Loucy (cell line): Measurements from ENCODE around the gene NOTCH2.

Experiments used
- H2AFZ ChIP-seq: fragments of 200-600 bp; sonication (generic); 2 replicates; pipeline ENCODE4 v1.6.0; 2016; ENCODE audit warnings: antibody characterized with exemption, mild to moderate bottlenecking, low read length, moderate library complexity
- H3F3A ChIP-seq: fragments of 200-600 bp; 2 replicates; pipeline ENCODE4 v1.6.0; 2016; ENCODE audit warnings: antibody characterized with exemption, low read depth, mild to moderate bottlenecking
- H3K27me3 ChIP-seq: fragments of 200-600 bp; sonication (generic); 2 replicates; pipeline ENCODE4 v1.6.1; 2014; ENCODE audit warnings: low read length, mild to moderate bottlenecking; ENCODE audit not compliant: insufficient read depth, poor library complexity, severe bottlenecking
- H3K36me3 ChIP-seq: fragments of 200-600 bp; sonication (generic); 2 replicates; pipeline ENCODE4 v1.6.1; 2016; ENCODE audit warnings: low read length; ENCODE audit not compliant: insufficient read depth
- H3K4me1 ChIP-seq: fragments of 200-600 bp; sonication (generic); 2 replicates; pipeline ENCODE4 v1.5.1; 2014; ENCODE audit warnings: low read length, mild to moderate bottlenecking; ENCODE audit not compliant: insufficient read depth, poor library complexity, severe bottlenecking
- H3K4me2 ChIP-seq: fragments of 200-600 bp; sonication (generic); 2 replicates; pipeline ENCODE4 v1.6.0; 2014; ENCODE audit warnings: antibody characterized with exemption, low read length, low read depth, mild to moderate bottlenecking; ENCODE audit not compliant: poor library complexity, severe bottlenecking
- H3K4me3 ChIP-seq: fragments of 200-600 bp; sonication (generic); 2 replicates; pipeline ENCODE4 v1.5.1; 2014; ENCODE audit warnings: low read length, mild to moderate bottlenecking, mixed read lengths; ENCODE audit not compliant: poor library complexity, severe bottlenecking
- H3K79me2 ChIP-seq: fragments of 200-600 bp; sonication (generic); 2 replicates; pipeline ENCODE4 v1.6.1; 2014; ENCODE audit warnings: low read length; ENCODE audit not compliant: insufficient read depth
- H3K9ac ChIP-seq: fragments of 200-600 bp; sonication (generic); 2 replicates; pipeline ENCODE4 v1.6.0; 2014; ENCODE audit warnings: mild to moderate bottlenecking, low read depth, low read length, moderate library complexity; ENCODE audit not compliant: poor library complexity, severe bottlenecking
- H3K9me2 ChIP-seq: fragments of 200-600 bp; sonication (generic); replicated peaks from 2 replicates; pipeline ENCODE4 v1.6.1; 2016; ENCODE audit warnings: low read depth, low read length, mixed read lengths
- H3K9me3 ChIP-seq: fragments of 200-600 bp; sonication (generic); 2 replicates; pipeline ENCODE4 v1.6.1; 2014; ENCODE audit warnings: mild to moderate bottlenecking, antibody characterized with exemption, low read length, low read depth; ENCODE audit not compliant: insufficient read depth
- H4K20me1 ChIP-seq: fragments of 200-600 bp; sonication (generic); 2 replicates; pipeline ENCODE4 v1.6.0; 2014; ENCODE audit warnings: antibody characterized with exemption, low read length, mild to moderate bottlenecking; ENCODE audit not compliant: insufficient read depth, poor library complexity, severe bottlenecking
- EZH2phosphoT487 ChIP-seq: fragments of 200-600 bp; IDR thresholded peaks from 2 replicates; pipeline ENCODE4 v1.6.1; 2018; ENCODE audit warnings: antibody characterized with exemption, mild to moderate bottlenecking, moderate library complexity, borderline replicate concordance
- TF ChIP-seq, protein P1 (sequence below): fragments of 200-600 bp; sonication (generic); conservative IDR thresholded peaks from 2 replicates; pipeline ENCODE4 v1.5.1; 2014; ENCODE audit warnings: mild to moderate bottlenecking, antibody characterized with exemption, low read length

The NOTCH2 gene

DNA sequence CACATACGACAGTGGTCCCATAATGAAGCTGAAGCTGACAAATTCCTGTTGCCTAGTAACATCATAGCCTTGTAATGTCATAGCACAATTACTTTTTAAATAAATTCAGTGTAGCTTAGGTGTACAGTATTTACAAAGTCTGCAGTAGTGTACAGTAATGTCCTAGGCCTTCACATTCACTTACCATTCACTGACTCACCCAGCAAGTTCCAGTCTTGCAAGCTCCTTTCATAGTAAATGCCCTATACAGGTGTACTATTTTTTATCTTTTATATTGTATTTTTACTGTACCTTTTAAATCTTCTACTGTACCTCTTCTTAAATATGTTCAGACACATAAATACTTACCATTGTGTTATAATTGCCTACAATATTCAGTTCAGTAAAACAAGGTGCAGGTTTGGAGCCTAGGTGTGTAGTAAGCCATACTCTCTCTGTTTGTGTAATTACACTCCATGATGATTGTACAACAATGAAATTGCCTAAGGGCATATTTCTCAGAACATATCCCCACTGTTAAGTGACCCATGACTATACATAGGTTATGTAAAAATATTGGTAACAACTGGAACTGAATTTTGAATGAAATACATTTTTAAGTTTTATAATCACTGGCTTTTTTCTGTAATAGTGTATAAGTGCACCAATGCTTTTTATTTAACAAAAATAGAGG lies 139.7 kb downstream of the NOTCH2 start:
- H3K4me3 ChIP-seq = no peak overlapping the region
- no peaks in the 10 kb centered on the region for H3K27me3 ChIP-seq
- no peaks in the 10 kb centered on the region for H3K79me2 ChIP-seq
- no peak overlapping the region for H3K4me2 ChIP-seq
- no peaks in the 10 kb centered on the region for H3K9me2 ChIP-seq
- H3K4me1 ChIP-seq = no peaks in the 10 kb centered on the region
- no peaks in the 10 kb centered on the region for H3K9me3 ChIP-seq
- H4K20me1 ChIP-seq = no peaks in the 10 kb centered on the region
- no peak overlapping the region for H3K9ac ChIP-seq
- H2AFZ ChIP-seq = no peak overlapping the region
- TF ChIP-seq, protein P1, sequence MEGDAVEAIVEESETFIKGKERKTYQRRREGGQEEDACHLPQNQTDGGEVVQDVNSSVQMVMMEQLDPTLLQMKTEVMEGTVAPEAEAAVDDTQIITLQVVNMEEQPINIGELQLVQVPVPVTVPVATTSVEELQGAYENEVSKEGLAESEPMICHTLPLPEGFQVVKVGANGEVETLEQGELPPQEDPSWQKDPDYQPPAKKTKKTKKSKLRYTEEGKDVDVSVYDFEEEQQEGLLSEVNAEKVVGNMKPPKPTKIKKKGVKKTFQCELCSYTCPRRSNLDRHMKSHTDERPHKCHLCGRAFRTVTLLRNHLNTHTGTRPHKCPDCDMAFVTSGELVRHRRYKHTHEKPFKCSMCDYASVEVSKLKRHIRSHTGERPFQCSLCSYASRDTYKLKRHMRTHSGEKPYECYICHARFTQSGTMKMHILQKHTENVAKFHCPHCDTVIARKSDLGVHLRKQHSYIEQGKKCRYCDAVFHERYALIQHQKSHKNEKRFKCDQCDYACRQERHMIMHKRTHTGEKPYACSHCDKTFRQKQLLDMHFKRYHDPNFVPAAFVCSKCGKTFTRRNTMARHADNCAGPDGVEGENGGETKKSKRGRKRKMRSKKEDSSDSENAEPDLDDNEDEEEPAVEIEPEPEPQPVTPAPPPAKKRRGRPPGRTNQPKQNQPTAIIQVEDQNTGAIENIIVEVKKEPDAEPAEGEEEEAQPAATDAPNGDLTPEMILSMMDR = no peak
- no peak for TF ChIP-seq EZH2phosphoT487
- H3K36me3 ChIP-seq = peaks cover 79% of the 10 kb centered on the region
- no peaks in the 10 kb centered on the region for H3F3A ChIP-seq

DNA sequence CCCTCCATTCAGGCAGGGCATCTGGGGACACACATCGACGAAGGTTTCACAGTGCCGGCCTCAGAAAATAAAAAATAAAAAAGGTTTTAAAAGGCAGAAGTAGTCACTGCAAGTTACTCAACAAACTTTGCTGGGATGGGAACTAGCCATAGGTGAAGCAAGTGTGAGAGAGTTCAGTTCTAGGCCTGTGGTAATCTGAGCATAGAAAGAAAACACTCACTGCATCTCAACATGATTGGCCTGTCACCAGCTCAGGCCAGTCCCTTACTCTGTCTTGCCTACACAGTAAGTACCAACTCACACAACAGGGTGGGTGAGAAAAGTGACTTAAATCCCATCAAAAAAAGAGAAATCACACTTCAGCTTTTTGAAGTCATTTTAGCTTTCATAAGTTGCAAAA lies 142.9 kb downstream of the NOTCH2 start:
- H4K20me1 ChIP-seq = no peaks in the 10 kb centered on the region
- H3K9ac ChIP-seq = no peak overlapping the region
- no peak overlapping the region for H2AFZ ChIP-seq
- H3K4me3 ChIP-seq = no peak overlapping the region
- peaks cover 86% of the 10 kb centered on the region for H3K36me3 ChIP-seq
- no peaks in the 10 kb centered on the region for H3K9me3 ChIP-seq
- H3K27me3 ChIP-seq = no peaks in the 10 kb centered on the region
- H3K4me1 ChIP-seq = no peaks in the 10 kb centered on the region
- H3K9me2 ChIP-seq = no peaks in the 10 kb centered on the region
- H3K4me2 ChIP-seq = no peak overlapping the region
- no peaks in the 10 kb centered on the region for H3K79me2 ChIP-seq
- TF ChIP-seq, protein P1 = no peak
- no peak for TF ChIP-seq EZH2phosphoT487
- H3F3A ChIP-seq = no peaks in the 10 kb centered on the region

DNA sequence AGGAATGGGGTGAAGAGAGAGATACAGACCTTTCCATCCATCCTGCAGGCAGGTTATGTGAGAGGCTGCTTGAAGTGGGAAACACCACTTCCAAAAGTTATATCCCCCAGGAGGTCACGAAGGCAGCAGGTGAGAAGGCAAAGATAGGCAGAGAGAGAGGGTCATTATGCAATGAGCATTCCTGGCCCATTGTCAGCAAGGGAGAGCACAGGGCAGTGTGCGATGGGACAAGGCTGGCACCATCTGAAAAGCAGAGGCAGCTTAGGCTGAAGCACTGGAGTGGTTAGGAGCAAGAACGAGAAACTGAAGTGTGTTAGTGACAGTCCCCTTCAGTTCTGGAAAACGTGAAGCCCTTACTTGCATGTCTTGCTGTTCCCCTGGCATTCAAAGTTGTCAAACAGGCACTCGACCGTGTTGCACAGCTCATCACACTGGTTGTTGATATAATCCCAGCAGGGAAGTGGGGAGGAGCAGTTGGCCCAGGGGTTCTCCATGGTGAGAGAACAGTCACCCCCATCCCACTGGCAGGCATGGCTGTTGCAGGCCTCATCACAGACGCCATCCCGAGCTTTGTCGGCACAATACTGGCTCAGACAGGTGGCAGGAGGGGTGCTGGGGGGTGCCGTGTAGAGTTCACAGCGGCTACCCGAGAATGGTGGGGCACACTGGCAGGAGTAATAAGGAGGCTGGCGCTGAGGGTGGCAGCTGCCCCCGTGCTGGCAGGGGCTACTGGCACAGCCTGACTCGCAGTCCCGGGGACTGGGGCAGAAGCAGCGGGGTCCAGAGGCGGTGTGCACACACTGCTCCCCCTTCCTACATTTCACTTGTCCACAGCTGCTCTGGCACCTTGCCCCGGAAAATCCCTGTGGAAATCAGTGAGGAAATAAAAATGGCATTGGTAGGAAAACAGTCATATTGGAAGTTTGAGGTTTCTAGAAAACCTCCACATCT lies 144.2 kb downstream of the NOTCH2 start:
- TF ChIP-seq, protein P1 = no peak
- TF ChIP-seq EZH2phosphoT487 = no peak
- H3K9me3 ChIP-seq = no peaks in the 10 kb centered on the region
- no peak overlapping the region for H2AFZ ChIP-seq
- H3K27me3 ChIP-seq = no peaks in the 10 kb centered on the region
- H3K4me1 ChIP-seq = no peaks in the 10 kb centered on the region
- H3K4me3 ChIP-seq = no peak overlapping the region
- no peaks in the 10 kb centered on the region for H3F3A ChIP-seq
- no peaks in the 10 kb centered on the region for H4K20me1 ChIP-seq
- peaks cover 98% of the 10 kb centered on the region for H3K36me3 ChIP-seq
- no peak overlapping the region for H3K4me2 ChIP-seq
- no peaks in the 10 kb centered on the region for H3K79me2 ChIP-seq
- no peak overlapping the region for H3K9ac ChIP-seq
- no peaks in the 10 kb centered on the region for H3K9me2 ChIP-seq
